ENCODE results near the gene TBL1X. TPM values are rescaled to one million over a fixed set of nuclear protein-coding genes. Genes with fewer than 3 reads are reported as not detected.
"Not testable (repeated sequence)": the region's sequence is repeated elsewhere in the genome, so short reads cannot be mapped to it uniquely, and the experiment has no call there.

TBL1X gene
- total RNA-seq, 1 donor from 2014 or later, result 20.0 TPM

GRCh38 chrX:9440116-9440844 is 24.6 kb upstream of the TBL1X start:
- H3K9me3 Mint-ChIP-seq, result no peaks in the 10 kb centered on the region

GRCh38 chrX:9442056-9442455 is 22.8 kb upstream of the TBL1X start:
- Mint-ChIP-seq H3K4me3 (no peak overlapping the region), H3K27ac (no peak overlapping the region), H3K27me3 (no peaks in the 10 kb centered on the region), H3K36me3 (ENCODE audit: low read depth) (no peaks in the 10 kb centered on the region), H3K4me1 (peaks cover 12% of the 10 kb centered on the region), H3K9me3 (no peaks in the 10 kb centered on the region)
- intact Hi-C loops (cut with micrococcal nuclease), result no loop called here
- DNase-seq, result no peak

More at GRCh38 chrX:9440116-9440844, 24.6 kb upstream of the TBL1X start:
- Mint-ChIP-seq H3K4me1 (peaks cover 12% of the 10 kb centered on the region), H3K27ac (peak overlapping the region; percentile 70), H3K27me3 (no peaks in the 10 kb centered on the region), H3K36me3 (ENCODE audit: low read depth) (no peaks in the 10 kb centered on the region), H3K4me3 (no peak overlapping the region)
- no peak for DNase-seq
- intact Hi-C loops (cut with micrococcal nuclease), result loop anchor here (1.0 kb wide), 1 partner anchor 16 kb away; no protein-coding TSS in a partner anchor

- intact Hi-C loops (cut with micrococcal nuclease), result no loop called here
- Mint-ChIP-seq H3K36me3 (ENCODE audit: low read depth) (no peaks in the 10 kb centered on the region), H3K27me3 (no peaks in the 10 kb centered on the region), H3K4me1 (peaks cover 12% of the 10 kb centered on the region), H3K4me3 (no peak overlapping the region), H3K9me3 (no peaks in the 10 kb centered on the region), H3K27ac (no peak overlapping the region)
- no peak for DNase-seq
Measured at GRCh38 chrX:9443327-9443726, 21.5 kb upstream of the TBL1X start.

- H3K27ac Mint-ChIP-seq, result no peak overlapping the region
- no peaks in the 10 kb centered on the region for H3K9me3 Mint-ChIP-seq
- peaks cover 1% of the 10 kb centered on the region for H3K4me1 Mint-ChIP-seq
- no peaks in the 10 kb centered on the region for H3K36me3 Mint-ChIP-seq (ENCODE audit: low read depth)
- H3K27me3 Mint-ChIP-seq, result no peaks in the 10 kb centered on the region
- no peak for DNase-seq
- no peak overlapping the region for H3K4me3 Mint-ChIP-seq
- intact Hi-C loops (cut with micrococcal nuclease), result no loop called here
Measured at GRCh38 chrX:9447906-9448305, 17.0 kb upstream of the TBL1X start.

GRCh38 chrX:9456250-9457074 is 8.4 kb upstream of the TBL1X start:
- peak overlapping the region; percentile 53 for H3K4me3 Mint-ChIP-seq
- peaks cover 2% of the 10 kb centered on the region for H3K27me3 Mint-ChIP-seq
- intact Hi-C loops (cut with micrococcal nuclease), result loop anchor here (1.0 to 10.0 kb wide), 4 partner anchors 8 to 289 kb away; no protein-coding TSS in a partner anchor
- DNase-seq, result peak; percentile 82
- H3K9me3 Mint-ChIP-seq, result no peaks in the 10 kb centered on the region
- H3K27ac Mint-ChIP-seq, result peak overlapping the region; percentile 93
- no peaks in the 10 kb centered on the region for H3K36me3 Mint-ChIP-seq (ENCODE audit: low read depth)
- peaks cover 25% of the 10 kb centered on the region for H3K4me1 Mint-ChIP-seq

- not testable (repeated sequence) for H3K4me3 Mint-ChIP-seq; DNase-seq; H3K27ac Mint-ChIP-seq; H3K9me3 Mint-ChIP-seq; H3K27me3 Mint-ChIP-seq; H3K36me3 Mint-ChIP-seq (ENCODE audit: low read depth)
- peaks cover 37% of the 10 kb centered on the region for H3K4me1 Mint-ChIP-seq
- intact Hi-C loops (cut with micrococcal nuclease), result loop anchor here (5.0 to 10.0 kb wide), 2 partner anchors 203 to 291 kb away; no protein-coding TSS in a partner anchor
Measured at GRCh38 chrX:9458034-9458433, 6.8 kb upstream of the TBL1X start.

- H3K4me1 Mint-ChIP-seq, result peaks cover 39% of the 10 kb centered on the region
- H3K27ac Mint-ChIP-seq, result no peak overlapping the region
- H3K9me3 Mint-ChIP-seq, result no peaks in the 10 kb centered on the region
- DNase-seq, result no peak
- H3K27me3 Mint-ChIP-seq, result peaks cover 5% of the 10 kb centered on the region
- peaks cover 3% of the 10 kb centered on the region for H3K36me3 Mint-ChIP-seq (ENCODE audit: low read depth)
- intact Hi-C loops (cut with micrococcal nuclease), result loop anchor here (5.0 to 10.0 kb wide), 2 partner anchors 204 to 291 kb away; no protein-coding TSS in a partner anchor
- no peak overlapping the region for H3K4me3 Mint-ChIP-seq
Measured at GRCh38 chrX:9458516-9459078, 6.3 kb upstream of the TBL1X start.

GRCh38 chrX:9459186-9459748 is 5.6 kb upstream of the TBL1X start:
- Mint-ChIP-seq H3K27ac (no peak overlapping the region), H3K4me1 (peaks cover 44% of the 10 kb centered on the region), H3K4me3 (no peak overlapping the region), H3K27me3 (peaks cover 5% of the 10 kb centered on the region), H3K36me3 (ENCODE audit: low read depth) (peaks cover 3% of the 10 kb centered on the region), H3K9me3 (no peaks in the 10 kb centered on the region)
- DNase-seq, result no peak
- intact Hi-C loops (cut with micrococcal nuclease), result loop anchor here (5.0 to 10.0 kb wide), 2 partner anchors 204 to 292 kb away; no protein-coding TSS in a partner anchor

GRCh38 chrX:9461087-9461486 is 3.8 kb upstream of the TBL1X start:
- peaks cover 42% of the 10 kb centered on the region for H3K4me1 Mint-ChIP-seq
- H3K27me3 Mint-ChIP-seq, result peaks cover 5% of the 10 kb centered on the region
- intact Hi-C loops (cut with micrococcal nuclease), result loop anchor here (5.0 to 10.0 kb wide), 3 partner anchors 244 to 636 kb away; no protein-coding TSS in a partner anchor
- no peak overlapping the region for H3K4me3 Mint-ChIP-seq
- no peaks in the 10 kb centered on the region for H3K9me3 Mint-ChIP-seq
- DNase-seq, result no peak
- no peak overlapping the region for H3K27ac Mint-ChIP-seq
- peaks cover 3% of the 10 kb centered on the region for H3K36me3 Mint-ChIP-seq (ENCODE audit: low read depth)

GRCh38 chrX:9462456-9462855 is 2.4 kb upstream of the TBL1X start:
- no peak for DNase-seq
- H3K27ac Mint-ChIP-seq, result peak overlapping the region; percentile 81
- peaks cover 3% of the 10 kb centered on the region for H3K36me3 Mint-ChIP-seq (ENCODE audit: low read depth)
- no peaks in the 10 kb centered on the region for H3K9me3 Mint-ChIP-seq
- peaks cover 33% of the 10 kb centered on the region for H3K4me1 Mint-ChIP-seq
- intact Hi-C loops (cut with micrococcal nuclease), result loop anchor here (2.0 to 10.0 kb wide), 4 partner anchors 178 to 635 kb away; no protein-coding TSS in a partner anchor
- peaks cover 5% of the 10 kb centered on the region for H3K27me3 Mint-ChIP-seq
- peak overlapping the region; percentile 58 for H3K4me3 Mint-ChIP-seq

- H3K36me3 Mint-ChIP-seq (ENCODE audit: low read depth), result peaks cover 13% of the 10 kb centered on the region
- intact Hi-C loops (cut with micrococcal nuclease), result loop anchor here (10.0 kb wide), 1 partner anchor 239 kb away; no protein-coding TSS in a partner anchor
- H3K27me3 Mint-ChIP-seq, result peaks cover 5% of the 10 kb centered on the region
- peak; percentile 81 for DNase-seq
- H3K27ac Mint-ChIP-seq, result peak overlapping the region; percentile 48
- peaks cover 35% of the 10 kb centered on the region for H3K4me1 Mint-ChIP-seq
- H3K4me3 Mint-ChIP-seq, result peak overlapping the region; percentile 65
- H3K9me3 Mint-ChIP-seq, result no peaks in the 10 kb centered on the region
Measured at GRCh38 chrX:9465380-9466123, 694 bp downstream of the TBL1X start.

- peak; percentile 75 for DNase-seq
- Mint-ChIP-seq H3K4me3 (peak overlapping the region; percentile 85), H3K27ac (peak overlapping the region; percentile 76), H3K4me1 (peaks cover 32% of the 10 kb centered on the region), H3K36me3 (ENCODE audit: low read depth) (peaks cover 14% of the 10 kb centered on the region), H3K27me3 (peaks cover 3% of the 10 kb centered on the region), H3K9me3 (no peaks in the 10 kb centered on the region)
- intact Hi-C loops (cut with micrococcal nuclease), result loop anchor here (10.0 kb wide), 1 partner anchor 239 kb away; no protein-coding TSS in a partner anchor
Measured at GRCh38 chrX:9466124-9466495, 1.3 kb downstream of the TBL1X start.

- peak; percentile 57 for DNase-seq
- intact Hi-C loops (cut with micrococcal nuclease), result loop anchor here (10.0 kb wide), 1 partner anchor 238 kb away; no protein-coding TSS in a partner anchor
- H3K36me3 Mint-ChIP-seq (ENCODE audit: low read depth), result peaks cover 18% of the 10 kb centered on the region
- no peaks in the 10 kb centered on the region for H3K9me3 Mint-ChIP-seq
- H3K27me3 Mint-ChIP-seq, result peaks cover 3% of the 10 kb centered on the region
- H3K4me1 Mint-ChIP-seq, result peaks cover 31% of the 10 kb centered on the region
- peak overlapping the region; percentile 85 for H3K4me3 Mint-ChIP-seq
- peak overlapping the region; percentile 76 for H3K27ac Mint-ChIP-seq
Measured at GRCh38 chrX:9466736-9467135, 1.9 kb downstream of the TBL1X start.
